COLO668 (cell line): ENCODE results near the gene HPSE.
"Not testable (repeated sequence)": the region's sequence is repeated elsewhere in the genome, so short reads cannot be mapped to it uniquely, and the experiment has no call there.

Experiments
- DNase-seq: peaks from one replicate; lab custom pipeline; 2025; ENCODE audit not compliant: unreplicated experiment; lab: John Stamatoyannopoulos, UW

The HPSE gene

DNA sequence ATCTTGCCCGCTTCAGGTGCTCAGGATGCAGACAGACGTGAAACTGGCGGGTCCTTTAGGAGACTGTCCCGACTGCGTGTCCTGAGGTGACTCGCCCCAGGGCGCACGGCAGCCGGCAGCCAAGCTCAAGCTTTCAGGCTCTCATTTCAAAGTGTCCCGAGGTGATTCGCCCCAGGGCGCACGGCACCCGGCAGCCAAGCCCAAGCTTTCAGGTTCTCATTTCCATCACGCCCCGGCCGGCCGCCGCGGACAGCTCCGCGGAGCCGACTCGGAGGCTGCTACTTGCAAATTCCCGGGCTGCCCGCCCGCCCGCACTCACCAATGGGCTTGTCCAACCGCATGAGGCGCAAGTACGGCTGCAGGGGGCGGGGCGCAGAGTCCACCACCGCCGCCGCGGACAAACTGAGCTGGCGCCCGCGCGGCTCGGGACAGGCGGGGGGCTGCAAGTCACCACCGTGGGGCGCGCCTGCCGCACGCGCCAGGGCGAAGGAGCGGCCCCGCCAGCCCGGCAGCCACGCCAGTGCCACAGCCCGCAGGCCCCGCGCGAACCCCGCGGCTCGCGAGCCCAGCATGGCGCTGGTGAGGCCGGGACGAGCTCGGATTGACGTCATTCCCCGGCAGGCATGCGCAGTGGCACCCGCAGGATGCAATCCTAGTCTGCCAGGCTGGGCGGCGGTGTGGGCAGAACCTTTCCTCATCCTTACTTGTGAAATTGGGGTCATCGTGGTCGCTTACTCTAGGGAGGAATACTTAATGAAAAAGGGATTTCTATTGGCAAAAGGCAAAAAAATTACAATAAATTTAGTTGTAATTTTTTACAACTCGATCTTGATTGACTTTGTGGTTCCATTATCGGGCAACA is 50.2 kb downstream of the HPSE start, which contains the start of gene COQ2:
TSS of gene COQ2 (minus strand) at position 606 of the 862 bp plus-strand sequence. CDS start at position 572, 34 bp downstream.
- peak; percentile 94 for DNase-seq

DNA sequence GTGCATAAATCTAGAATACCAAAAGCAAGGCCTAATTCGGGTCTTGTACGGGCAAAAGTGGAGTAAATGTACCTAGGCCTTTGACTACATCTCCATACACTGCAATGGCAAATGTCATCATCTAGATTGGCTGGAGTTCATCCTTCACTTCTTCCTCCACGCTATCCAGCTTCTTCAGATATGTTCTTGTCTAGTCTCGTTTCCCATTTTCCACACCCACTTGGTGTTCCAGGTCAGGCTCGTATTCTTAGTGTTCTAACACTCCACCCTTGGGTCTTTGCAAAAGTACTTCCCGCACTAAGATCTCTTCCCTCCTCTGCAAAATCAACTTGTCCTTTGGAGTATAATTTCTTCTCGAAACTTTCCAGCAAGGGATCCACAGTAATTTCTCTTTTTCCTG is 51.5 kb downstream of the HPSE start:
- DNase-seq, result no peak

DNA sequence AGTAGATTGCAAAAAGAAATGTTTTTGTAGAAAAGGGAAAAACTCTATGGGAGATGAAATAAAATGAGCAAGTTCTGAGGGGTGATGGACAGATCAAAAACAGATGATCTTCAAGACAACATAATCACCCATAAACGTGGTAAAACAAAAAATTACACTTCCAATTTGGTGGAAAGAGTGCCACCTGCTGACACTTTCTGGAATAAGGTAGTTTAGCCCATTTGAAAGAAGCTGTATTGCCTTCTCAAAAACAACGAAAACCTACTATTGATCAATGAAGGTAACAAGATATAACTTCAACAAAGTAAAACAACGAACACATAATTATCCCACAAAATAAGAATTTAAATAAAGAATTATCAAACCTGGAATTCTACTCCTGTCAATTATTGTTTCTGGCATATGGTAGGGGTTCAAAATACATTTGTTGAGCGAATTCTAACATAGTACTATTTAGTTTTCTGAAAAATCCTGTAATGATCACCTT is 52.6 kb downstream of the HPSE start:
- peak; percentile 28 for DNase-seq

DNA sequence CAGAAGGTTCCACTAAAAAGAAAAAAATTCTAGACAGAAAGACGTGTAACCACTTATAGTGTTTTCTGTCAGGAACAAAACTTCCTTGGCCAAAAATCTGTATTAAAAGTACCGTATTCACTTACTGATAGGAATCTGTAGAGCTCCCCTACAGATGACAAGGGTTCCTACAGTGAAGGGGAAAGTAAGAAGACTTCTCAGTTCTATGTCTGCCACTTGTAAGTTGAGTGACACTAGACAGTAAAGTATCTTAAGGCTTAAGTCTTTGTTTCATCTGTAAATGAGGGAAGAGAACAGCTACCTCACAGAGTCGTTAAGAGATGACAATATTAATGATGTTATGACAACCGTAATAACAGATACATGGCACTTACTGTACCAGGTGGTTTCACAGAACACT is 53.3 kb downstream of the HPSE start:
- no peak for DNase-seq

DNA sequence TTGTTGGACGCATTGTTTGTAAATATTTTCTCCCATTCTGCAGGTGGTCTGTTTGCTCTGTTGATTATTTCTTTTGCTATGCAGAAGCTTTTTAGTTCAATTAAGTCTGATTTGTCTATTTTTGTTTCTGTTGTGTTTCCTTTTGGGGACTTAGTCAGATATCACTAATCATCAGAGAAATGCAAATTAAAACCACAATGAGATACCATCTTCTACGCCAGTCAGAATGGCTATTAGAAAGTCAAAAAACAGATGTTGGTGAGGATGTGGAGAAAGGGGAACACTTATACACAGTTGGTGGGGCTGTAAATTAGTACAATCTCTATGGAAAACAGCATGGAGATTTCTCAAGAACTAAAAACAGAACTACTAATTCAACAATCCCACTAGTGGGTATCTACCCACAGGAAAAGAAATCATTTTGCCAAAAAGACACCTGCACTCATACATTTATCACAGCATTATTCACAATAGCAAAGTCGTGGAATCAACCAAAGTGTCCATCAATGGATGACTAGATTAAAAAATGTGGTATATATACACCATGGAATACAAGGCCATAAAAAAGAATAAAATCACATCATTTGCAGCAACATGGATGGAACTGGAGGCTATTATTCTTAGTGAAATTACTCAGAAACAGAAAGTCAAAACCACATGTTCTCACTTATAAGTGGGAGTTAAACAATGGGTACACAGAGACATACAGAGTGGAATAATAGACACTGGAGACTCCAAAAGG is 58.2 kb downstream of the HPSE start:
- no peak for DNase-seq

DNA sequence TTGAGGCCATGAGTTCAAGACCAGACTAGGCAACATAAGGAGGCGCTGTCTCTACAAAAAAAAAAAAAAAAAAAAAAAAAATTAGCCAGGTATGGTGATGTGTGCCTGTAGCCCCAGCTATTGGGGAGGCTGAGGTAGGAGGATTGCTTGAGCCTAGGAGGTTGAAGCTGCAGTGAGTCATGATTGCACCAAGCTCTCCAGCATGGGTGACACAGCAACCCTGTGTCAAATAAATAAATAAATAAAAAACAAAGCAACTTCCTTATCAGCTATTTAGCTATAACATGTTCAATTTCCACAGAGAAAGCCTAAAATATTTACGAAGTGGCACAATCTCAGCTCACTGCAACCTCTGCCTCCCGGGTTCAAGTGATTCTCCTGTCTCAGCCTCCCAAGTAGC is 60.7 kb downstream of the HPSE start:
- DNase-seq, result not testable (repeated sequence)

DNA sequence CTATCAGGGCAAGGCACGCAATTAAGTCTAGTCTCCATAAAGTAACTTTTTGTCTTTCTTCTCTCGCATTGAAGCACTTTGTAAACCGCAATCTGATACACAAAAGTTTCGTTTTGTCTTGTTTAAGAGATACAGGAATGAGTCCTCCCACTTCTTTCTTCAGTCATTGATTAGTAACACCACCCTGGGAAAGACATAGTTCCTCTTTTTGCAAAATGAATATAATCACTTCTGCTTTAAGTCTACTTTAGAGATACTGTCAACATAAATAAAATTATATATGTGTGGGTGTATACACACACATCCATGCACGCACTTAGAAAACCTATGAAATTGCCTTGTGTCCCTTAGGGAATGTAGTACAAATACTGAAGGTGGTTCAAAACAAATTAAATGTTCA is 61.7 kb downstream of the HPSE start:
- no peak for DNase-seq

DNA sequence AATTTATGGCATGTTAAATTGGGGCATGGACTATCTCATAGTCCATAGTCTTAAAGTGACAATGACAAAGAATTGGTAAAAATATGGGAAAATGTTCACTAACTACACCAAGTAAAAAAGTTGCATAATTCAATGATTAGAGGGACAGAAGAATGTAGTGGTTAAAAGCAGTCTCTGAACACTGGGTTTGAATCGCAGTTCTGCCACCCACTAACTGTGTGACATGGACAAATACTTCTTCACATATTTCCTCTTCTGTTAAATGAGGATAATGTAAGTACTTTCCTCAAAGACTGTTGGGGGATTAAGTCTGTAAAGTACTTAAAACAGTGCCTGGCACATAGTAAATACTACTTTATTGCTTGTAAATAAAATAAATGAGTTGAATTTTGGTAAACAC is 65.4 kb downstream of the HPSE start:
- no peak for DNase-seq

DNA sequence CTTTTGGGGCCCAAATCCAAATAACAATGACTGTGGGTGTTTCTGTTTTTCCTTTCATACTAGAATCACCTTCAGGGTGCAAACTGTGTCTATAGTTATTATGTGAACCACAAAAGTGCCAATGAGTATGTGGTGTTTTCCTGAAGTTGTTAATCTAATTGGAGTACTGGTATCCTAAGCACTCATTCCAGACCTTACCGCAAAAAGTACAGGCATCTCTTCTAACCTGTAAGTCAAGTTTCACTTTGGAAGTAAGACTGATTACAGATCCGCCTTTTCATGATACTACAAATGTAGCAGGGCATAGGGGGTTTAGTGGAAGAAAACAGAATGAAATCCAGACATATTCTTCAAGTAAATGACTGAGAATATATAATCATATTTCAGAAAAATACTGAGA is 66.2 kb downstream of the HPSE start:
- no peak for DNase-seq

DNA sequence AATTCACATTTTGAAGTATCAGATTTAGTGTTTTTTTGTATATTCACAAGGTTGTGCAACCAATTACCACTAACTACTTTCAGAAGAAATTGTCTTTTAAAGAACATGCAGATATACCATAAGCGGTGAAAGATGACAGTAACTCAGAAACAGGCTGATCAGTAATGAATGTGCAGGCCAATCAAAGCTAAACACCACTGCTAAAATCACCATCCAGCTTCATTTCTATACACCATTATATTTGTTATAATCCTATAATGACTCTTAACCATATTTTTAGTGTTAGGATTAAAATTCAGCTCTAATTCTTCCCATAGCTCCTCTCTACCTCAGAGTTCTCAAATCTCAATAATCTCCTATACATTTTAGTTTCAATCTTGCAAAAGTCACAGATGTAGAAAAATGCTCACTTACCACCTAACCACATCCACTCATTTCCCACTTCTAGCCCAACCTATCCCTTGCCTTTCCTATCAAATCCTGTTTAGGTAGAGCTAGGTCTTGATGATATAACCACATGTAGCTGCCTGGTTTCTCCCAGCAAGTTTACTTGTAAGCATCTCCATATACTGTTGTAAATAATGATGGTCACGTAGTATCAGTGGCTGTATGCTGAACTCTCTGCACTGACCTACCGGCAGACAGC is 66.7 kb downstream of the HPSE start:
- no peak for DNase-seq

DNA sequence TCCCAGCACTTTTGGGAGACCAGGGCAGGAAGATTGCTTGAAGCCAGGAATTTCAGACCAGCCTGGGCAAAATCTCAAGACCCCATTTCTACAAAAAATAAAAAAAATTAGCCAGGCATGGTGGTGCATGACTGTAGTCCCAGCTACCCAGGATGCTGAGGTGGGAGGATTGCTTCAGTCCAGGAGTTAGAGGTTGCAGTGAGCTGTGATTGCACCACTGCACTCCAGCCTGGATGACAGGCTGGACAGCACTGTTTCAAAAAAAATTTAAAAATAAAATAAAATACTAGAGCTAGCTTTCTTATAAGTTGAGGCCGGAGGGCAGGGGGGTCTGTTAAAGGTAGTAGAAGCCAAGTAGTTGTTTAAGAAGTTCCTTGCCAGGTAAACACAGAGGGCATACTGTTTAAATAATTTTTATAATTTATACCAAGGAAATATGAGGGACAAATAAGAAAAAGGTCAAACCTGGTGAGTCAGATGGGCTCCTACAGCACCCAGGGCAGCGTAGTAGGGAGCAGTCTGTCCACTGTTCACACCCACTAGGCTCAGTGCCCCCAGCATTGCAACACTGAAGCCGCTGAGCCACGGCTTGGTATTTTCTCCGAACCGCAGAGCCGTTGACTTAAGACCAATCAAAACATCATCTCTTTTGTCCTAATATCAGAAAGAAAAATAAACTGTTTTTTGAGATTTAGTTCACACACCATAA is 67.4 kb downstream of the HPSE start:
- DNase-seq, result no peak

DNA sequence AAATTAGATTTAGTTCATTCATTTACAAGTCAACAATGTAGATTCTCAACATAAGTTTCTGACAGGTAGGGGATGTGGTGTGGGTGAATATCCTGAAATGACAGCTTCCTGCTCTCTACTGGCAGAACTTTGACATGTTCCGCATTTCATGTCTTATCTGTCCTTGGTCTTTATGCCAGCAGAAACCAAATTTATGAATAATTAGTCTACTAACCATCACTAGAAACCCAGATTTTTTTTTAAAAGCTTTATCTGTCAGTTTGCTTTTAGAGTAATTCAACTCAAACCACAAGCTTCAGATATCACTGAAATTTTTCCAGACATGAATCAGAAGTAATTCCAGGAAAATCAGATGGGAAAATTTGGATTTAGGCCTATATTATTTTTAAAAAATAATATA is 68.0 kb downstream of the HPSE start:
- no peak for DNase-seq

DNA sequence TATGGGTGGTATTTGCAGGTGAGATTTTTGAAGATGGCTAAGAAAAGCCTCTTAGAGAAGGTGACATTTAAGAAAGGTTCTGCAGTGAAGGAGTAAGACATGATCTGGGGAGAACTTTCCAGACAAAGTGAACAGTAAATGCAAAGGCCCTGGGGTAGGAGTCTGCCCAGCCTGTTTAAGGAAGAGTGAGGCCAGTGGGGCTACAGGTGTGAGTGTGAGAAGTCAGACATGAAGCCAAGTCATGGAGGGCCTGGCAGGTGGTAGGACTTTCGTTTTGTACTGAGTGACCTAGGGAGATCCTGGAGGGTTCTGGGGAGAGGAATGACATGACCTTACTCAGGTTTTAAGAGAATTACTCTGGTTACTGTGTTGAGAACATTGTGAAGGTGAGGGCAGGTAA is 71.5 kb downstream of the HPSE start:
- DNase-seq, result no peak

DNA sequence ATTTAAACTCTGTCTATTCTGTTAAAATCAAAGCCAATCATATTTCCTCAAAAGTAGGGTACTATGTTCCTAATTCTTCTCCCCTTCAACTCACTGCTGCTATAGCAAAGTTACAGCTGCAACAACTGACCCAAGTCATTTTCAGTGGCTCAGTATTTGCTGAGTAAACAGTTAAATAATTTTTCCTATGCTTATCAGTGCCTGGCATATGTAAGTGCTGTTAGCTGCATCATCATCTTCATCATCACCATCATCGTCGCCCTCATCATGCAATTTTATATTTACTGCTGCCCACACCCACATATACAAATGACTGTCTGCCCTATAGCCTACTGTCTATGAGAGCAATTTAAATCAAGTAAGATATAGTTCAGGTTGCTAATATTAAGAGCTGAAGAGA is 72.0 kb downstream of the HPSE start:
- no peak for DNase-seq

DNA sequence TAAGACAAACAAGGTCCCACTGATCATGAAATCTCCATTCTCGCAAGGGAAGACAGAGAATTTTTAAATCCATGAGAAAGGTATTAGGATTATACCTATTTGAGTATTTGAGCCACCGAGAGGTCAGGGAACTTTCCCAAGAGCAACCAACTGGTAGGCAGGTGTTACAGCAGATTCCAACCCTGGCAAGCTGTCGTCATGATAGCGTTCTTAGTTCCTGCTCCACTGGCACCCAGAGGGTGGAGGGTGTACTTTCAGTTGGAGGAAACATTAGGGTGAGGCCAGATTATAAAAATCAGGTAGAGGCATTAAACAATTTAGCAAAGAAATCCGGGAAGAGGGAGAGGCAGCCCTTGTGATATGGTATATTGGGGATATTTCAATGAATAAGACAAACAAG is 73.3 kb downstream of the HPSE start:
- no peak for DNase-seq

DNA sequence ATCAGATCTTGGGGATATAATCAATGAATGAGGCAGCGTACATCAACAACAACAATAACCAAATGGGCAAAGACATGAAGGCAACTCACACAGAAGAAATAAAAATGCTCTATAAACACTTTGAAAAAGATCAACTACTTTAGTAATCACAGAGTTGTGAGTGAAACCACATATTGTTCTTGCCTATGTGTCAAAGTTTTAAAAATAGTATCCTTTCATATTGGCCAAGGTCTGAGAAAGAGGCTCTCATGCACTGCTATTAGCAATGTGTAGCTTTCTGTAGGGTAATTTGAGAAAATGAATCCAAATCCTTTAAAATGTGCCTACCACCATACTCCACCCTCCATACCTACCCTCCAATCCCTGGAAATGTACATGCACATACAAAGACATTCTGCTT is 75.1 kb downstream of the HPSE start:
- DNase-seq, result no peak

DNA sequence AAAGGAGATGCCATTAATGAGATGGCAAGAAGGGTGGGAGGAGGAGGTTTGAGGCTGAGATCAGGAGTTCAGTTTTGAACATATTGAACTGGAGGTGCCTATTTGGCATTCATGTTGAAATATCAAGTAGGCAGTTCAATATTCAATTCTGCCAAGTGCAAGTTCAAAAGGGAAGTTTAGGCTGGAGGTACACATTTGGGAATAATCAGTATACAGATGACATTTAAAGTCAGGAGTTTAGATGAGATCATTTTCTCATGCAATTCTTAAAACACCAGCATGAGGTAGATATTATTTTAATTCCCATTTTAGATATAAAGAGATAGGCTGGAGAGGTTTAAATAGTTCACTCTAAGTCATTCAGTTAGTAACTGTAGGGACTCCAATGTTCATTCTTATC is 76.2 kb downstream of the HPSE start:
- no peak for DNase-seq

DNA sequence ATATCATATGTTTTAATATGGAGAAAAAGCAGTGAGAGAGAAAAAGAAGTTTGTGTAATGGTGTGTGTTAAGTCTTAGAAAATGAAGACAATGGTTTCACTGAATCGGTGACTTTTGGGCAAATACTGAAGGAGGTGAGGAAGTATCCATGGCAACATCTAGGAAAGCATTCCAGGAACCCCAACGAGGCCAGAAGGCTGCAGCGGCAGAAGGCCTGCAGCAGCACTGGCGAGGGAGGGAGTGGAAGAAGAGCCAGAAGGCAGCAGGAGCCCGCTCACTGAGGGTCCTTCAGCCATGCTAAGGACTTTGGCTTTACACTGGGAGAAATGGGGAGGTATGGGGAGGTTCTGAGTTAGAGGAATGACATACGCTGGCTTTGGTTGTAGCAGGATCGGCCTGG is 76.8 kb downstream of the HPSE start:
- no peak for DNase-seq

DNA sequence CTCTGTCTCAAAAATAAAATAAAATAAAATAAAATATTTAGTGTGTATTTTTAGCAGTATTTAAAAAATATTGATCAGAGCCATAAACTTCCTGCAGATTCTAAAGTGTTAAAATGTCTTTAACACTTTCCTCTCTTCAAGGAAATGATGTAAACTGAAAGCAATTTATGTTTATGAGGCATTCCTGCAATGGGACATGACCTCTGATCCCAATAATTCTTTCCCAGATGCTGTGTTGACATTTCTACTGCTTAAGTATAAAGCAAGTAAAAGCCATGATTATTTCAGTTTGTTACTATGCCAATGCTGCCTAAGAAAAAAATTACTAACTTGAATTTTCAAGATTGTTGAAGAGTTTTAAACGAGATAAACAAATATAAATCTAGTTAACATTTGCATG is 79.1 kb downstream of the HPSE start:
- DNase-seq, result no peak

DNA sequence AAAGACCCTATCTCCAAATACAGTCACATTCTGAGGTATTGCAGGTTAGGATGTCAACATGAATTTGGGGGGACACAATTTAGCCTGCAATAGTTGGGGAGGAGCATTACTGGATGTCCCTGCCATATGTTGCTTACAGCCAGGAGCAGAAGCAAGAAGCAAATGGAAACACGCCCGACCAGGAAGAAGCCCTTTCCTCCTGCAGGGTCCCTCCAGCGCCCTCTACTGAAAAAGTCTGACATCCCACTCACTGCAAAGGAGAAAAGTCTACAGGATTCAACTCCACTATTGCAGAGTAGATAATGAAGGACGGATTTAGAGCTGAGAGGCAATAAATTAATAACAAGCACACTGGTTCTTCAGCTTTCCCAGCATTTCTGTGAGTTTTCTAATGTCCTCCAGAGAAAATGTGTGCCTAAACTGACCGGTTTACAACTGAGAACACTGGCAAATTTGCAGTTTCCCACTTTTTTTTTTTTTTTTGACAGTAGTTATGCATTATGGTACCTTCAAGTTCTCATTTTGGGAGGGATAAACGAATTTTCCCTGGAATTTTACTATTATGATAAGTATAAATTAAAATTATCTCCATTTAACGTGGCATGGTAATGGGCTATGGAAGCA is 81.8 kb downstream of the HPSE start:
- peak; percentile 61 for DNase-seq

DNA sequence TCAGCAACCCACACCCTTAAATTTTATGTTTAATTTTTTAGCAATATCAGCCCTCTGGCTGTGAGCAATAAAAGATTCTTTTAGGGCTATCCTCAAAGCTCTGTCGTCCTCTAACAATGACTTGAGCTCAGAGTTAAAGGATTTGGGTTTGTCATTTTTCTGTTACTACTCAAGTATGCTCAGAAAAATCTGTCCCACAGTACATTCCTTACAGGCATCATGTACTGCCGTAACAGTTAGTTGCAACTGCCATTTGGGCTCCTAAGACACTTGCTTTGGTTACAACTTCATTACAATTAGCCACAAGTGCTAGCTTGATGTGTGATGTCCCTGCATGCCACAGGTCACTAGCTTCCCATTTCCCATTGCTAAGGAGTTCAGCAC is 83.2 kb downstream of the HPSE start:
- no peak for DNase-seq
